Activated naive CD8-positive, alpha-beta T cell treated with anti-CD3 and anti-CD28 coated beads, Interleukin-2, amount 10 ng/mL, durations not matched to agents 7 days and 5 days (primary cell): ENCODE results near the gene IGLL1. TPM values are rescaled to one million over a fixed set of nuclear protein-coding genes. Genes with fewer than 3 reads are reported as not detected.
"Not testable (repeated sequence)": the region's sequence is repeated elsewhere in the genome, so short reads cannot be mapped to it uniquely, and the experiment has no call there.

Source experiments
- ATAC-seq: fragments of 150-1000 bp; cut with Tn5 transposase; one replicate; pipeline ENCODE4 v1.10.0; 2021; ENCODE audit warnings: low read depth, moderate library complexity
- POLR2A ChIA-PET: fragments of 350-600 bp; sonication (Branson Sonifier 250); formaldehyde crosslinking; loops from one replicate; lab custom pipeline; 2021; ENCODE audit warnings: antibody characterized with exemption; lab: Charles Lee
- DNase-seq: peaks from one replicate; pipeline ENCODE4 v3.0.0; 2021
- H3K27ac Mint-ChIP-seq: one replicate; pipeline ENCODE4 v1.8.0; 2022; ENCODE audit warnings: mild to moderate bottlenecking, mixed read lengths
- H3K27me3 Mint-ChIP-seq: one replicate; pipeline ENCODE4 v1.8.0; 2022; ENCODE audit warnings: mild to moderate bottlenecking, moderate library complexity, mixed read lengths
- H3K36me3 Mint-ChIP-seq: one replicate; pipeline ENCODE4 v1.8.0; 2021; ENCODE audit warnings: mild to moderate bottlenecking, mixed read lengths
- H3K4me1 Mint-ChIP-seq: one replicate; pipeline ENCODE4 v1.8.0; 2021; ENCODE audit warnings: mixed read lengths
- H3K4me3 Mint-ChIP-seq: one replicate; pipeline ENCODE4 v1.8.0; 2022; ENCODE audit warnings: mild to moderate bottlenecking, moderate library complexity, mixed read lengths
- H3K9me3 Mint-ChIP-seq: one replicate; pipeline ENCODE4 v1.8.0; 2021; ENCODE audit warnings: mixed read lengths
- total RNA-seq, 2 experiments: library from RNA; stranded (reverse); gene quantifications; one replicate each; pipeline ENCODE4 v1.2.3, GENCODE V29; 2021

Gene IGLL1
- total RNA-seq, 2 experiments from 2014 or later: not detected

DNA sequence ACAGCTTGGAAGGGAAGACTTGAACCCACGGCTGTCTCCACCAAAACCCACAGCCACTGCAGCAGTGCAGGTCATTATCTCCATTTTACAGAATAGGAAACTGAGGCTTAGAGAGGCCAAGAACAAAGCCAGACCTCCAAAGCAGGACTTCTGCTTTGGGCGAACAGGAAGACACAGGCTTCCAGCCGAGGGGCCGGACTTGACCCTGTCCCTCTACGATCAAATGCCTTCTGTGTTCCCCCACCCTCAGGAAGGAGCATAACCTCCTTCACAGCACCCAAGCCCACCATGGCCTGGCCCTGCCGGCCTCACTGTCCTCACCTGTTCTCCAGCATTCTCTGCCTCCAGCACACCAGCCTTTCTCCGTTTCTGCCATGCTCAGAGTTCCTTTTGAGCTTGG, 15.8 kb downstream of the IGLL1 start:
- Mint-ChIP-seq H3K4me1 (peaks cover 5% of the 10 kb centered on the region), H3K4me3 (no peak overlapping the region), H3K36me3 (no peaks in the 10 kb centered on the region), H3K27me3 (peaks cover 35% of the 10 kb centered on the region), H3K9me3 (no peaks in the 10 kb centered on the region), H3K27ac (no peak overlapping the region)
- ATAC-seq: no peak
- POLR2A ChIA-PET: no interaction called here
- no peak for DNase-seq

DNA sequence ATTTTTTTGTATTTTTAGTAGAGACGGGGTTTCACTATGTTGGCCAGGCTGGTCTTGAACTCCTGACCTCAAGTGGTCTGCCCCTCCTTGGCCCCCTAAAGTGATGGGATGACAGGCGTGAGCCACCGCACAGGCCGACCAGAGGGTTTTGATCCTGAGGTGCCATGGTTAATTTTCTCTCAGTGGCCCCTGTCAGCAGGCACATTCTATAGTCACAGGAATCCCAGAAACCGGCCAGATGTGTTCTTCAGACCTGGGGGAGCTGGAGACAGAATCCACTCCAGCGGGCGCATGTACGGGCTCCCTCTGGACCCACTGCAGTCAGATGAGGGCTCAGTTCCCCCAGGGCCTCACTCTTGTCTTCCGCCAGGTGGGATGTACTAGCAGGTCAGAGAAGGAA, 17.0 kb downstream of the IGLL1 start:
- H3K27ac Mint-ChIP-seq: no peak overlapping the region
- H3K4me1 Mint-ChIP-seq: peaks cover 5% of the 10 kb centered on the region
- no peaks in the 10 kb centered on the region for H3K36me3 Mint-ChIP-seq
- peaks cover 35% of the 10 kb centered on the region for H3K27me3 Mint-ChIP-seq
- H3K9me3 Mint-ChIP-seq: no peaks in the 10 kb centered on the region
- ATAC-seq (no peak), DNase-seq (no peak)
- H3K4me3 Mint-ChIP-seq: no peak overlapping the region
- POLR2A ChIA-PET: no interaction called here

DNA sequence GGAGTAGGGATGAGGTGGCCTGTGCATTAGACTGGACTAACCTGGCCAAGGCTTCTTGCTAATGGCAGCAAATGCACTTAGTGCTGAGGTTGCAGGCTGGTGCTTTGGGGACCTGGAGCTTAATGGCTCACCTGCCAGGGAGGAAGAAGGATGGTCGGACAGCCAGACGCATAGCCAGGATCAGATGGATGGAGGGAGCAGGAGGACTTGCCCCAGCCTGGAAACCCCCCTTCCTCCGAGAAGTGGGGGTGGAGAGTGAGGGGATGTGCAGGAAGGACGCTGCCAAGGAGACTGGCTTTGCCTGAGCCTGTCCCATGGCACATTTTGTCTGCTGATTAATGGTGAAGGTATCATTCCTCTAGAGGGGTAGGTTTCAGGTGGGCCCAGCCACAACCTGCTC, 17.9 kb downstream of the IGLL1 start:
- DNase-seq (no peak), ATAC-seq (no peak)
- POLR2A ChIA-PET: no interaction called here
- no peaks in the 10 kb centered on the region for H3K36me3 Mint-ChIP-seq
- no peak overlapping the region for H3K27ac Mint-ChIP-seq
- peaks cover 5% of the 10 kb centered on the region for H3K4me1 Mint-ChIP-seq
- H3K9me3 Mint-ChIP-seq: no peaks in the 10 kb centered on the region
- H3K4me3 Mint-ChIP-seq: no peak overlapping the region
- peaks cover 31% of the 10 kb centered on the region for H3K27me3 Mint-ChIP-seq

DNA sequence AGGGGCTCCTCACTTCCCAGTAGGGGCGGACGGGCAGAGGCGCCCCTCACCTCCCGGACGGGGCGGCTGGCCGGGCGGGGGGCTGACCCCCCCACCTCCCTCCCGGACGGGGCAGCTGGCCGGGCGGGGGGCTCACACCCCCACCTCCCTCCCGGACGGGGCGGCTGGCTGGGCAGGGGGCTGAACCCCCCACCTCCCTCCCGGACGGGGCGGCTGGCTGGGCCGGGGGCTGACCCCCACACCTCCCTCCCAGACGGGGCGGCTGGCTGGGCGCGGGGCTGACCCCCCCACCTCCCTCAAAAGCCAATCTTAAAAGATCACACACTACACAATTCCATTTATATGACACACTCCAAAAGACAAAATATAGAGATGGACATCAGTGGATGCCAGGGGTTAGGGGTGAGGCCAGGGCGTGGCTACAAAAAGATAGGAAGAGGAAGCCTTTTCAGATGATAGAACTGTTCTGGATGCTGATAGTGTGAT, 19.0 kb downstream of the IGLL1 start:
- POLR2A ChIA-PET: not testable (repeated sequence)

DNA sequence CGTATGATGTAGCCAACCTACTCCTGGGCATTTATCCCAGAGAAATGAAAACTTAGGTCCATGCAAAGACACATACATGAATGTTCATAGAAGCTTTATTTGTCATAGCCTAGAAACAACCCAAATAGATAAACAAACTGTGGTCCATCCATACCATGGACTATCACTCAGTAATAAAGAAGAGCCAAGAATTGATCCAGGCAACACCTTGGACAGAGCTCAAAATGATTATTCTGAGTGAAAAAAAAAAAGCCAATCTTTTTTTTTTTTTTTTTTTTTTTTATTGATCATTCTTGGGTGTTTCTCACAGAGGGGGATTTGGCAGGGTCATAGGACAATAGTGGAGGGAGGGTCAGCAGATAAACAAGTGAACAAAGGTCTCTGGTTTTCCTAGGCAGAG, 19.9 kb downstream of the IGLL1 start:
- H3K27ac Mint-ChIP-seq, POLR2A ChIA-PET, H3K4me1 Mint-ChIP-seq, DNase-seq, H3K36me3 Mint-ChIP-seq, H3K9me3 Mint-ChIP-seq, H3K4me3 Mint-ChIP-seq, ATAC-seq: not testable (repeated sequence)
- H3K27me3 Mint-ChIP-seq: peaks cover 20% of the 10 kb centered on the region

More for the DNA sequence above, 19.0 kb downstream of the IGLL1 start:
- H3K4me3 Mint-ChIP-seq, ATAC-seq, H3K36me3 Mint-ChIP-seq, H3K27ac Mint-ChIP-seq, DNase-seq, H3K9me3 Mint-ChIP-seq, H3K4me1 Mint-ChIP-seq: not testable (repeated sequence)
- H3K27me3 Mint-ChIP-seq: peaks cover 28% of the 10 kb centered on the region

DNA sequence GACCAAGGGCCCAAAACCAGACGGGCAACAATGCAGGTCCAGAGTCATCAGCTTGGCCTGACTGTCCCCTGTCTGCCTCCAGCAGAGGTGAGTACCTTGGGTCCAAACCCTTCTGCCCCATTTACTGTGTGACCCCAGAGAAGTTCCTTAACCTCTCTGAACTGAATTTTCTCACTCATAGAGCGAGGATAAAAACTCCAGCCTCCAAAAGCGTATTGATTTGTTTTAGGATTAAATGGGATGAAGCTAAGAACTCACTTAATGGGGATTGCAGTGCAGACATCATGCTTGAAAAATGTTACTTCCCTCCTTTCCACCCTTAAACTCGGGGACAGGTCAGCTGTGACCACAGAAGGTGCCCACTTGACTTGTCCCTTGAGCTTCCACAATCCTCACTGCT, 22.6 kb downstream of the IGLL1 start:
- H3K4me3 Mint-ChIP-seq: no peak overlapping the region
- H3K27me3 Mint-ChIP-seq: peaks cover 4% of the 10 kb centered on the region
- H3K9me3 Mint-ChIP-seq: no peaks in the 10 kb centered on the region
- no peaks in the 10 kb centered on the region for H3K36me3 Mint-ChIP-seq
- DNase-seq: no peak
- no peaks in the 10 kb centered on the region for H3K4me1 Mint-ChIP-seq
- ATAC-seq: no peak
- POLR2A ChIA-PET: no interaction called here
- H3K27ac Mint-ChIP-seq: no peak overlapping the region

DNA sequence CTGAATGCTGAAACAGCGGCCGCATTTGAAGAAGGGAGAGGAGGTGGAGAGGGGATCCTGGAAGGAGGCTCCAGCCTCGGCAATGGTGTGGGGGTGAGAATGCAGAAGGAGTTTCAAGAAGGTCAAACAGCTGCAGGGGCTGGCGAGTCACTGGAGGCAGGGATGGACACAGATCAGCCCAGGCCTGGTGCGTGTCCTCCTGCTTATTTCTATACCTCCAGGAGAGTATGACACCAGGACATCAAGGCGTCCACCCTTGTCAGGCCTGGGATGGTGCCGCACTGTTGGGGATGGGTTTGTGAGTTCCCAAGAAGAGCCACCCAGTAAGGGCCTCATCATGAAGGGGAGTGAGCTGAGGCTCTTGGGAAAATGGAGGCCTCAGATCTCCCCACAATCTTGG, 23.1 kb downstream of the IGLL1 start:
- Mint-ChIP-seq H3K36me3 (no peaks in the 10 kb centered on the region), H3K27me3 (peaks cover 2% of the 10 kb centered on the region), H3K9me3 (no peaks in the 10 kb centered on the region), H3K4me3 (no peak overlapping the region), H3K27ac (no peak overlapping the region), H3K4me1 (no peaks in the 10 kb centered on the region)
- ATAC-seq (no peak), DNase-seq (no peak)
- POLR2A ChIA-PET: no interaction called here

DNA sequence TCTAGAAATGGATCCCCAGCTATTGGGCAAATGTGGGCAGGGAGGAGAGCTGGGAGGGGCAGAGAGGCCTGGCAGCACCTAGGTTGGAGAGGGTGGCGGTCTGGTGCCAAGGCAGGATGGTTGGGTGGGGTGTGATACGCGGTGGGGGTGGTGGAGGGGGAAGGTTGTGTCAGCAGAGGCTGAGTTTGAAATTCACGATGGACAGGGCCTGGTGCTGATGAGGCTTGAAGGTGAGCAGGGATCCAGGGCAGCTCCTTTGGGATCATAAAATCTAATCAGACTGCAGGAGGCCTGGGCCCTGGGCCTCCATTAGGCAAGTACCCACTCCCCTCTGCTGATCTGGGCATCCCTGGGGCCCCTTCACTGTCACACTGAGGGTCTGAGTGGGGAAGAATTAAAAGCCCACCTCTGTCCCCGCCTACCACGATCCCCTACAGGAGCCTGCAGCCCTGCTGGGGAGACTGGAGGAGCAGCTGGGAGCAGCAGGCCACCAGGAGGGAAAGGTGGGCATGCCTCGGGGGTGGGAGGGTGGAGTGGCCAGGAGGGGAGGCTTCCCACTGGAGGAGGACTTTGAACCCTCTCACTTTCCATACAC, 24.0 kb downstream of the IGLL1 start:
- POLR2A ChIA-PET: no interaction called here
- Mint-ChIP-seq H3K27ac (no peak overlapping the region), H3K4me3 (no peak overlapping the region), H3K36me3 (no peaks in the 10 kb centered on the region), H3K27me3 (peaks cover 2% of the 10 kb centered on the region), H3K4me1 (no peaks in the 10 kb centered on the region), H3K9me3 (no peaks in the 10 kb centered on the region)
- ATAC-seq (no peak), DNase-seq (no peak)

DNA sequence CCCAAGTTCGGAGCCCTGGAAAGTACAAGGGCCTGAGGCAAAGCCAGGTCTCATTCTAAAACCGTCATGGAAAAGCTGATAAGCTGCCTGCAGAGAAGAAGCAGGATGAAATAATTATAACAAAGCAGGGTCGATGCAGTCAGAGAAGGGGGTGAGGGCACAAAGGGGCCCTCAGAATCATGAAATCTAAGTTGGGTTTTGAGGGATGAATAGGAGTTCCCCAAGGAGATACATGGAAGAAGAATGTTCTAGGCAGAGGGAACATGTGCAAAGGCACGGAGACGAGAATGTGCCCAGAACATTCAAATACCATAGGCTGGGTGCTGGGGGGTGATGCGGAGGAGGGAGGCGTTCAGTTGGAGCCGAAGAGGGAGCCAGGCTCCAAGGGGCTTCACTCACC, 25.0 kb downstream of the IGLL1 start:
- Mint-ChIP-seq H3K27ac (no peak overlapping the region), H3K4me3 (no peak overlapping the region), H3K9me3 (no peaks in the 10 kb centered on the region), H3K27me3 (peaks cover 2% of the 10 kb centered on the region), H3K4me1 (no peaks in the 10 kb centered on the region), H3K36me3 (no peaks in the 10 kb centered on the region)
- POLR2A ChIA-PET: no interaction called here
- DNase-seq (no peak), ATAC-seq (no peak)

DNA sequence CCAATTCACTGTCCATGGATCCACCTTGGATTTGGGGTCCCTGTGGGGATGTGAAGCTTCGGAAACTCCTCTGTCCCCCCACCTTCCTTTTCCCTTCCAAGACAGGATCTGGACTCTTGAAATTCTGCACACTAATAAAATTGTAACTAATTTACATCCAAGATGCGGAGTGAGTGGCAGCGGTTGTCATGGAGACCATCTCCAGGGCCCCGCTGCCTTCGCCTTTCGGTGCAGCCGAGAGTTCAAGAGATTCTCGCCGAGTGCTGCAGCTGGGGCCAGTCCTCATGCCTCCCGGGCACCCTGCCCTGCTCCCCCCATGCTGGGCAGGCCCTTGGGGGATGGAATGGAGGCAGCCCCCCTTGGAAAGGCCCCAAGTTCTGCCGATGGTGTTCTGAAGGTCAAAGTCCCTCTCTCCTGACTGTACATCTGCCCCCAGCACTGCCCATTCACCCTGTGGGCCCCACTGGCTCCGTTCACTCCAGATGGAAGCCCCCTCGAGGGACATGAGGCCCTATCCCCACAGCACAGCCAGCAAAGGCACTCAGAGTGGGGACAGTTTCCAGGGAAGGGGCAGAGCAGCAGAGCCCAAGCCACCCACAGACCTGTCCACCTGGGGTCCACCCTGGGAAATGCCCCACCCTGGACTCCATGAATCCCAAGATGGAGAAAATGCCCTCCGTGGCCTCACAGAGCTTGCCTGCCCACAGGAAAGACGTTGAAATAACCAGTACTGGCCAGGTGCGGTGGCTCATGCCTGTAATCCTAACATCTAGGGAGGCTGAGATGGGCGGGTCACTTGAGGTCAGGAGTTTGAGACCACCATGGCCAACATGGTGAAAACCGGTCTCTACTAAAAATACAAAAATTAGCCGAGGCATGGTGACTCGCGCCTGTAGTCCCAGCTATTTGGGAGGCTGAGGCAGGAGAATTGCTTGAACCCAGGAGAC, 25.9 kb downstream of the IGLL1 start:
- no peak for ATAC-seq
- H3K4me3 Mint-ChIP-seq: no peak overlapping the region
- H3K27ac Mint-ChIP-seq: no peak overlapping the region
- no peaks in the 10 kb centered on the region for H3K9me3 Mint-ChIP-seq
- no peak for DNase-seq
- POLR2A ChIA-PET: no interaction called here
- no peaks in the 10 kb centered on the region for H3K36me3 Mint-ChIP-seq
- H3K27me3 Mint-ChIP-seq: peaks cover 2% of the 10 kb centered on the region
- H3K4me1 Mint-ChIP-seq: no peaks in the 10 kb centered on the region

DNA sequence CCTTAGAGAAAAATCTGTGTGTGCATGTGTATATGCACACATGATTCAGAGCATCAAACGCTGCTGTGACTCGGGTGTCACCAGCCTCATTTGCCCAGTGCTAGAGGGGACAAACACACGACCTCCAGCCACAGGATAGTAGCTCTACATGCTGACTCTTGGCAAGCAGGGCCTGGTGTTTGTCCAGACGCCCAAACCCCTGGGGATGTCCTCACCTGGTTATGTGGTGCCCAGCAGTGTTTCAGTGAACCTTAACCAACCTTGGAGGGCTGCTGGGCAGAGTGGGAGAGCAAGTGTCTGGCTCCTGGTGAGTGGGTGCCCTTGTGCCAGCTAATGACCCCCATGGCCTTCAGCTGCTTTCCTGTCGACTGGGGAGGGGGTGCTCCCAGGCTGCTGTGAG, 26.7 kb downstream of the IGLL1 start:
- no peaks in the 10 kb centered on the region for H3K9me3 Mint-ChIP-seq
- POLR2A ChIA-PET: no interaction called here
- ATAC-seq (no peak), DNase-seq (no peak)
- H3K36me3 Mint-ChIP-seq: no peaks in the 10 kb centered on the region
- H3K27me3 Mint-ChIP-seq: peaks cover 2% of the 10 kb centered on the region
- no peak overlapping the region for H3K4me3 Mint-ChIP-seq
- H3K27ac Mint-ChIP-seq: no peak overlapping the region
- H3K4me1 Mint-ChIP-seq: no peaks in the 10 kb centered on the region

DNA sequence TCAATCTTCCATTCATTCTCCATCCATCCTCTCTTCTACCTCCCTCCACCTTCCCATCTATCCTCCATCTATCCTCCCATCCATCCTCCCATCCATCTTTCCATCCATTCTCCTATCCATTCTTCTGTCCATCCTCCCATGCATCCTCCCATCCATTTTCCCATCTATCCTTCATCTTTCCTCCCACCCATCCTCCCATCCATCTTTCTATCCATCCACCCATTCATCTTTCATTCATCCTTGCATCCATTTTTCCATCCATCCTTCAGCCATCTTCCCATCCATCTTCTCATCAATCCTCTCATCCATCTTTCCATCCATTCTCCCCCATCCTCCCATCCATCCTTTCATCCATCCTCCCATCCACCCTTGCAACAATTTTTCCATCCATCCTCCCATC, 27.5 kb downstream of the IGLL1 start:
- H3K9me3 Mint-ChIP-seq: peaks cover under 1% of the 10 kb centered on the region
- H3K27me3 Mint-ChIP-seq: peaks cover under 1% of the 10 kb centered on the region
- H3K27ac Mint-ChIP-seq: no peak overlapping the region
- no peak overlapping the region for H3K4me3 Mint-ChIP-seq
- DNase-seq (no peak), ATAC-seq (no peak)
- H3K4me1 Mint-ChIP-seq: no peaks in the 10 kb centered on the region
- H3K36me3 Mint-ChIP-seq: no peaks in the 10 kb centered on the region
- POLR2A ChIA-PET: no interaction called here

DNA sequence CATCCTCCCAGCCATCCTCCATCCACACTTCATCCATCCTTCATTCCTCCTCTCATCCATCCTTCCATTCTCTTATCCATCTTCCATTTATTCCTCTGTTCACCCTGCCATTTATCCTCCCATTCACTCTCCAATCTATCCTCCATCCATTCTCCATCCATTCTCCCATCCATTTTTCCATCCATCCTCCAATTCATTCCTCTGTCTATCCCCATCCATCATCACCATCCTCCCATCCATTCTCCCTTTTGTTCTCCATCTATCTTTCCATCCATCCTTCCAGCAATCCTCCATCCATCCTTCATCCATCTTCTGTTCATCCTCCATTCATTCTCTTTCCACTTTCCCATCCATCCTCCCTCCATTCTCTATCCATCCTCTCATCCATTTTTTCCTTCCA, 28.7 kb downstream of the IGLL1 start:
- Mint-ChIP-seq H3K9me3 (peaks cover 1% of the 10 kb centered on the region), H3K27me3 (no peaks in the 10 kb centered on the region), H3K4me1 (no peaks in the 10 kb centered on the region), H3K36me3 (no peaks in the 10 kb centered on the region), H3K4me3 (no peak overlapping the region), H3K27ac (no peak overlapping the region)
- POLR2A ChIA-PET: no interaction called here
- DNase-seq: no peak
- no peak for ATAC-seq

DNA sequence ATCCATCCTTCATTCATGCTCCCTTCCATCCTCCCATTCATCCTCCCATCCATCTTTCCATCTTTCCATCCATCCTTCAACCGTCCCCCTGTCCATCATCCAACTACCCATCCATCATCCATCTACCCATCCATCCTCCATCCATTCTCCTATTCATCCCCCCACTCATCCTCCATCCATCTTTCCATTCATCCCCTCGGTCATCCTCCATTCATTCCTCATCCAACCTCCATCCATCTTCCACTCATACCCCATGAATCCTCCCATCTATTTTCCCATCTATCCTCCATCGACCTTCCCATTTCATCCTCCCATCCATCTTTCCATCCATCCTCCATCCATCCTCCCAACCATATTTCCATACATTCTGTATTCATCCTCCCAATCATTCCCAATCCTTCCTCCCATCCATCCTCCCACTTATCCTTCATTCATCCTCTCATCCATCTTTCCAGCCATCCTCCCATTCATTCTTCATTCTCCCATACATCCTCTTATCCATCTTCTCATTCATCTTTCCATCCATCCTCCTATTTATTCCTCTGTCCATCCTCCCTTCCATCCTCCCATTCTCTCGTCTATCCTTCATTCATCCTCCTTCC, 29.9 kb downstream of the IGLL1 start:
- POLR2A ChIA-PET: no interaction called here
- no peak overlapping the region for H3K4me3 Mint-ChIP-seq
- no peaks in the 10 kb centered on the region for H3K27me3 Mint-ChIP-seq
- no peaks in the 10 kb centered on the region for H3K4me1 Mint-ChIP-seq
- no peaks in the 10 kb centered on the region for H3K36me3 Mint-ChIP-seq
- H3K9me3 Mint-ChIP-seq: peaks cover 1% of the 10 kb centered on the region
- no peak overlapping the region for H3K27ac Mint-ChIP-seq
- ATAC-seq (no peak), DNase-seq (no peak)
